CD4-positive, CD25-positive, alpha-beta regulatory T cell (primary cell): Measurements from ENCODE around the gene HOXC13. TPM values are rescaled to one million over a fixed set of nuclear protein-coding genes. Genes with fewer than 3 reads are reported as not detected.

Source experiments
- polyA plus RNA-seq, 4 donors: library from polyadenylated mRNA; unstranded; fragments of 300-500 nt; fragmentation: Illumina TruSeq; gene quantifications; one replicate each; pipeline ENCODE4 v1.2.3, GENCODE V29; 2021
- total RNA-seq: library from RNA; stranded (reverse); gene quantifications from one replicate; pipeline ENCODE4 v1.2.3, GENCODE V29; 2022

Gene HOXC13
- total and polyA plus RNA-seq, 5 donors from 2014 or later = not detected

Other genes with a start within 250 kb of the HOXC13 start
- gene CALCOCO1, start 211.4 kb upstream of the HOXC13 start, total RNA-seq = 209 TPM
- 100 to 1,000 TPM in 3 of 4 donors, 10 to 100 TPM in 1; 91.5 to 119 (median 112) TPM for gene CALCOCO1, start 211.4 kb upstream of the HOXC13 start, polyA plus RNA-seq
- not detected for gene CISTR, start 186.9 kb upstream of the HOXC13 start, total RNA-seq
- gene CISTR, start 186.9 kb upstream of the HOXC13 start, polyA plus RNA-seq = not detected
- gene HOXC12, start 16.1 kb downstream of the HOXC13 start, total RNA-seq = not detected
- not detected for gene HOXC12, start 16.1 kb downstream of the HOXC13 start, polyA plus RNA-seq
- gene HOXC11, start 34.3 kb downstream of the HOXC13 start, total RNA-seq = not detected
- gene HOXC11, start 34.3 kb downstream of the HOXC13 start, polyA plus RNA-seq = not detected
- gene HOTAIR, start 36.1 kb downstream of the HOXC13 start, total RNA-seq = not detected
- gene HOTAIR, start 36.1 kb downstream of the HOXC13 start, polyA plus RNA-seq = not detected
- not detected for gene HOXC10, start 46.3 kb downstream of the HOXC13 start, total RNA-seq
- not detected for gene HOXC10, start 46.3 kb downstream of the HOXC13 start, polyA plus RNA-seq
- gene HOXC9, start 61.3 kb downstream of the HOXC13 start, total RNA-seq = not detected
- gene HOXC9, start 61.3 kb downstream of the HOXC13 start, polyA plus RNA-seq = not detected
- not detected for gene HOXC8, start 70.2 kb downstream of the HOXC13 start, total RNA-seq
- not detected for gene HOXC8, start 70.2 kb downstream of the HOXC13 start, polyA plus RNA-seq
- gene HOXC6, start 89.6 kb downstream of the HOXC13 start, total RNA-seq = not detected
- not detected for gene HOXC6, start 89.6 kb downstream of the HOXC13 start, polyA plus RNA-seq
- not detected for gene HOXC5, start 94.2 kb downstream of the HOXC13 start, total RNA-seq
- gene HOXC5, start 94.2 kb downstream of the HOXC13 start, polyA plus RNA-seq = not detected
- 0.32 TPM for gene HOXC4, start 115.0 kb downstream of the HOXC13 start, total RNA-seq
- under 1 TPM in 1 of 4 donors, not detected in 3; 0.09 TPM for gene HOXC4, start 115.0 kb downstream of the HOXC13 start, polyA plus RNA-seq